BJ (cell line): ENCODE measurements around the gene YPEL4. TPM values are rescaled to one million over a fixed set of nuclear protein-coding genes. Genes with fewer than 3 reads are reported as not detected.
A peak's percentile ranks its signal among the peaks of the same experiment; 100 is the strongest.

Experiments used
- CTCF ChIA-PET: fragments of 350-600 bp; formaldehyde crosslinking; extraction: SDS; loops from one replicate; lab custom pipeline; 2021; ENCODE audit warnings: antibody characterized with exemption, inconsistent platforms; lab: Yijun Ruan, JAX
- POLR2A ChIA-PET: fragments of 300-600 bp; sonication (Branson Sonifier 250); formaldehyde crosslinking; extraction: SDS; loops from one replicate; lab custom pipeline; 2021; ENCODE audit warnings: antibody characterized with exemption; lab: Charles Lee
- DNase-seq: peaks from one replicate; pipeline ENCODE4 v3.0.0-alpha.2; 2011; ENCODE audit warnings: low read depth
- H3K27me3 ChIP-seq: 2 replicates; pipeline ENCODE4 v1.6.0; 2011; ENCODE audit warnings: low read length; ENCODE audit not compliant: control insufficient read depth, insufficient read depth
- H3K36me3 ChIP-seq: 2 replicates; pipeline ENCODE4 v1.5.1; 2011; ENCODE audit warnings: low read length; ENCODE audit not compliant: control insufficient read depth, insufficient read depth
- H3K4me3 ChIP-seq: 2 replicates; pipeline ENCODE4 v1.5.1; 2011; ENCODE audit warnings: low read depth, mild to moderate bottlenecking, control low read depth, low read length
- CTCF ChIP-seq: IDR thresholded peaks from 2 replicates; pipeline ENCODE4 v1.5.1; 2011; ENCODE audit warnings: low read depth, mild to moderate bottlenecking, control low read depth, inconsistent platforms, low read length, moderate library complexity; ENCODE audit not compliant: insufficient read depth
- polyA plus RNA-seq: library from polyadenylated mRNA; depleted of rRNA; stranded (reverse); fragments of >200 nt; gene quantifications from 2 replicates; pipeline ENCODE4 v1.2.3, GENCODE V29; 2011

YPEL4 gene
- polyA plus RNA-seq, 1 experiment, result 0.26 TPM

- CTCF ChIA-PET, result no interaction called here
- Histone ChIP-seq H3K36me3 (peaks cover 3% of the 10 kb centered on the region), H3K27me3 (no peaks in the 10 kb centered on the region)
These were observed 29.7 kb upstream of the YPEL4 start for GRCh38 chr11:57679396-57679795.

GRCh38 chr11:57675176-57675941 lies 25.6 kb upstream of the YPEL4 start:
- ChIA-PET CTCF (interaction anchor here (0.7 kb wide), 2 partner anchors 20 to 108 kb away, joined by 3 read pairs; partner anchors contain the start of gene UBE2L6), POLR2A (no interaction called here)
- H3K4me3 ChIP-seq, result no peak overlapping the region
- no peak for TF ChIP-seq CTCF
- peaks cover 2% of the 10 kb centered on the region for H3K36me3 ChIP-seq
- no peaks in the 10 kb centered on the region for H3K27me3 ChIP-seq
- DNase-seq, result no peak

More at GRCh38 chr11:57679396-57679795, 29.7 kb upstream of the YPEL4 start:
- no peak for TF ChIP-seq CTCF
- POLR2A ChIA-PET, result no interaction called here
- no peak overlapping the region for H3K4me3 ChIP-seq
- DNase-seq, result no peak

GRCh38 chr11:57674251-57674650 lies 24.5 kb upstream of the YPEL4 start:
- Histone ChIP-seq H3K36me3 (peaks cover 1% of the 10 kb centered on the region), H3K27me3 (no peaks in the 10 kb centered on the region), H3K4me3 (no peak overlapping the region)
- TF ChIP-seq CTCF, result no peak
- CTCF ChIA-PET, result no interaction called here
- POLR2A ChIA-PET, result no interaction called here
- DNase-seq, result no peak

- ChIA-PET POLR2A (no interaction called here), CTCF (interaction anchor here (3.0 kb wide), 1 partner anchor 24 kb away, joined by 8 read pairs; no protein-coding TSS in a partner anchor)
- TF ChIP-seq CTCF, result no peak
- H3K27me3 ChIP-seq, result no peaks in the 10 kb centered on the region
- DNase-seq, result no peak
- H3K4me3 ChIP-seq, result peak overlapping the region; percentile 83
- peaks cover 1% of the 10 kb centered on the region; the same call in 1 of the 2 replicates for H3K36me3 ChIP-seq
These were observed 18.7 kb upstream of the YPEL4 start for GRCh38 chr11:57668434-57668782.

- ChIA-PET CTCF (interaction anchor here (3.0 kb wide), 1 partner anchor 24 kb away, joined by 8 read pairs; no protein-coding TSS in a partner anchor), POLR2A (no interaction called here)
- Histone ChIP-seq H3K4me3 (peak within 1 kb of the TSS; percentile 83), H3K36me3 (no peaks in the 10 kb centered on the region; the same call in 1 of the 2 replicates), H3K27me3 (no peaks in the 10 kb centered on the region)
- TF ChIP-seq CTCF, result peak; percentile 22; the same call in 1 of the 2 replicates
- peak; percentile 98 for DNase-seq
These were observed 18.2 kb upstream of the YPEL4 start, which contains the start of gene ZDHHC5 for GRCh38 chr11:57667736-57668433. Gene ZDHHC5 (plus strand): TSS chr11:57668114. CDS start chr11:57673091, 4,977 bp downstream.
